ENCODE results near the gene TLE4.
A peak's percentile ranks its signal among the peaks of the same experiment; 100 is the strongest.
"Not testable (repeated sequence)": the region's sequence is repeated elsewhere in the genome, so short reads cannot be mapped to it uniquely, and the experiment has no call there.

TLE4 gene

GRCh38 chr9:79637177-79637925 is 65.6 kb downstream of the TLE4 start:
- H2BK5ac ChIP-seq (ENCODE audit: low read depth, low read length, poor library complexity, severe bottlenecking) = no peak overlapping the region

DNA sequence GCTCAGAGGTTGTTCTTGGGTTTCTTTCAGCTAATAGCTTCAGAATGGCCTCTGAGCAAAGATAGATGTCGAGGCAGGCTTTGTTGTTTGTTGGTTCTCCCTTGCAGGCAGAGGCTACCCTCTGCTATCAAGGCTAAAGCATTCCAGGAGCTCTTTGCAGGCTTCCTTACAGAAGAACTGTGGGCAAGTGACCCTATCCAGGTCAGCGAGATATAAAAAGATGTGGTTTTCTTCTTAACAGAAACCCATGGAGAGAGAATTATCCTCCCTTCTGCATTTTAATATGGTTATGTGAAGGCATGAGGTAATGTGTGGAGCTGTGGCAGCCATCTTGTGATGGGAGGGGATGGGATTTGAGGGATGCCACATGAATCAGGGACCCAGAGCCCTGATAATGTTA is 67.0 kb downstream of the TLE4 start:
- H2BK5ac ChIP-seq (ENCODE audit: low read depth, low read length, poor library complexity, severe bottlenecking) = no peak overlapping the region
- H3K23ac ChIP-seq (ENCODE audit: low read length in 2 of 2) = no peak overlapping the region
- peaks cover 21% of the 10 kb centered on the region for H3K79me1 ChIP-seq (replicated peaks; ENCODE audit: low read length, poor library complexity, severe bottlenecking)
- no peak overlapping the region for H2BK15ac ChIP-seq (ENCODE audit: low read depth, poor library complexity, severe bottlenecking)
- no peak overlapping the region for H3K9ac ChIP-seq (ENCODE audit: low read length)
- no peak overlapping the region for H4K8ac ChIP-seq (ENCODE audit: low read length)
- H2AK5ac ChIP-seq (ENCODE audit: low read length, severe bottlenecking) = no peak overlapping the region
- H3K27me3 ChIP-seq (ENCODE audit: control insufficient read depth in 1 of 2, insufficient read depth in 1 of 2, low read length in 2 of 2) = no peaks in the 10 kb centered on the region
- H3K4ac ChIP-seq (ENCODE audit: low read depth in 1 of 2, low read length in 2 of 2) = peak overlapping the region in 1 of 2 experiments; percentile 11
- no peak overlapping the region for H2AFZ ChIP-seq (ENCODE audit: low read depth, low read length)
- H3K18ac ChIP-seq (ENCODE audit: low read depth in 1 of 2, low read length in 2 of 2) = no peak overlapping the region
- H4K91ac ChIP-seq (ENCODE audit: low read length) = no peak overlapping the region
- H3K4me1 ChIP-seq (ENCODE audit: control insufficient read depth, insufficient read depth, low read depth, low read length) = no peaks in the 10 kb centered on the region
- H3K4me2 ChIP-seq (ENCODE audit: low read length, poor library complexity, severe bottlenecking) = no peak overlapping the region
- DNase-seq = no peak
- no peak overlapping the region for H2BK120ac ChIP-seq (ENCODE audit: low read depth, low read length)
- H3K14ac ChIP-seq (ENCODE audit: low read length in 2 of 2) = no peak overlapping the region
- no peaks in the 10 kb centered on the region for H3K36me3 ChIP-seq (ENCODE audit: control insufficient read depth in 1 of 2, insufficient read depth in 2 of 2, low read depth in 1 of 2, low read length in 2 of 2)
- H3K27ac ChIP-seq (ENCODE audit: low read length, poor library complexity, severe bottlenecking) = no peak overlapping the region
- H2BK12ac ChIP-seq (ENCODE audit: low read length in 2 of 2) = no peak overlapping the region
- no peaks in the 10 kb centered on the region for H3K9me3 ChIP-seq (ENCODE audit: control insufficient read depth, low read length)
- no peak overlapping the region for H3K4me3 ChIP-seq (ENCODE audit: insufficient read depth in 1 of 2, low read depth in 1 of 2, low read length in 2 of 2)
- WGBS = 98% methylated on average over 2 of the region's 2 CpGs

More at GRCh38 chr9:79637177-79637925, 65.6 kb downstream of the TLE4 start:
- Histone ChIP-seq H4K91ac (ENCODE audit: low read length) (no peak overlapping the region), H3K36me3 (ENCODE audit: control insufficient read depth in 1 of 2, insufficient read depth in 2 of 2, low read depth in 1 of 2, low read length in 2 of 2) (no peaks in the 10 kb centered on the region), H2AFZ (ENCODE audit: low read depth, low read length) (no peak overlapping the region), H3K27ac (ENCODE audit: low read length, poor library complexity, severe bottlenecking) (no peak overlapping the region), H3K27me3 (ENCODE audit: control insufficient read depth in 1 of 2, insufficient read depth in 1 of 2, low read length in 2 of 2) (no peaks in the 10 kb centered on the region), H3K9me3 (ENCODE audit: control insufficient read depth, low read length) (no peaks in the 10 kb centered on the region), H3K18ac (ENCODE audit: low read depth in 1 of 2, low read length in 2 of 2) (no peak overlapping the region), H3K14ac (ENCODE audit: low read length in 2 of 2) (no peak overlapping the region), H3K4ac (ENCODE audit: low read depth in 1 of 2, low read length in 2 of 2) (no peak overlapping the region), H3K4me1 (ENCODE audit: control insufficient read depth, insufficient read depth, low read depth, low read length) (no peaks in the 10 kb centered on the region), H2BK12ac (ENCODE audit: low read length in 2 of 2) (no peak overlapping the region), H2BK15ac (ENCODE audit: low read depth, poor library complexity, severe bottlenecking) (no peak overlapping the region), H3K9ac (ENCODE audit: low read length) (no peak overlapping the region), H3K4me3 (ENCODE audit: insufficient read depth in 1 of 2, low read depth in 1 of 2, low read length in 2 of 2) (no peak overlapping the region), H2BK120ac (ENCODE audit: low read depth, low read length) (no peak overlapping the region), H4K8ac (ENCODE audit: low read length) (no peak overlapping the region), H3K4me2 (ENCODE audit: low read length, poor library complexity, severe bottlenecking) (no peak overlapping the region), H2AK5ac (ENCODE audit: low read length, severe bottlenecking) (no peak overlapping the region), H3K79me1 (replicated peaks; ENCODE audit: low read length, poor library complexity, severe bottlenecking) (peaks cover 22% of the 10 kb centered on the region), H3K23ac (ENCODE audit: low read length in 2 of 2) (no peak overlapping the region)
- DNase-seq = peak; percentile 27
- WGBS = 11% methylated on average over 1 of the region's 2 CpGs

DNA sequence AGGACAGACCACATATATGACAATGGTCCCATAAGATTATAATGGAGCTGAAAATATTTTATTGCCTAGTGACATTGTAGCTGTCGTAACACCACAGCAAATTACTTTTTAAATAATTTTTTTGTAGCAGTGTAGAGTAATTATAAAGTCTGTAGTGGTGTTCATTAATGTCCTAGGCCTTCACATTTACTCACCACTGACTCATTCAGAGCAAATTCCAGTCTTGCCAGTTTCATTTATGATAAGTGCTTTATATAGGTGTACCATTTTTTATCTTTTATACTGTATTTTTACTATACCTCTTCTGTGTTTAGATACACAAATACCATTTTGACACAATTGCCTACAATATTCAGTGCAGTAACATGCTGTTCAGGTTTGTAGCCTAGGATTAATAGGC is 67.6 kb downstream of the TLE4 start:
- Histone ChIP-seq H3K23ac (ENCODE audit: low read length in 2 of 2) (no peak overlapping the region), H2AK5ac (ENCODE audit: low read length, severe bottlenecking) (no peak overlapping the region), H4K91ac (ENCODE audit: low read length) (no peak overlapping the region), H3K9ac (ENCODE audit: low read length) (no peak overlapping the region), H3K4me2 (ENCODE audit: low read length, poor library complexity, severe bottlenecking) (no peak overlapping the region), H3K4ac (ENCODE audit: low read depth in 1 of 2, low read length in 2 of 2) (no peak overlapping the region), H3K18ac (ENCODE audit: low read depth in 1 of 2, low read length in 2 of 2) (no peak overlapping the region), H3K9me3 (ENCODE audit: control insufficient read depth, low read length) (no peaks in the 10 kb centered on the region), H3K79me1 (replicated peaks; ENCODE audit: low read length, poor library complexity, severe bottlenecking) (peaks cover 23% of the 10 kb centered on the region), H2AFZ (ENCODE audit: low read depth, low read length) (no peak overlapping the region), H2BK120ac (ENCODE audit: low read depth, low read length) (no peak overlapping the region), H3K27ac (ENCODE audit: low read length, poor library complexity, severe bottlenecking) (no peak overlapping the region), H2BK5ac (ENCODE audit: low read depth, low read length, poor library complexity, severe bottlenecking) (no peak overlapping the region), H3K4me1 (ENCODE audit: control insufficient read depth, insufficient read depth, low read depth, low read length) (no peaks in the 10 kb centered on the region), H2BK15ac (ENCODE audit: low read depth, poor library complexity, severe bottlenecking) (no peak overlapping the region), H3K4me3 (ENCODE audit: insufficient read depth in 1 of 2, low read depth in 1 of 2, low read length in 2 of 2) (no peak overlapping the region), H3K27me3 (ENCODE audit: control insufficient read depth in 1 of 2, insufficient read depth in 1 of 2, low read length in 2 of 2) (no peaks in the 10 kb centered on the region), H4K8ac (ENCODE audit: low read length) (no peak overlapping the region), H3K14ac (ENCODE audit: low read length in 2 of 2) (no peak overlapping the region), H2BK12ac (ENCODE audit: low read length in 2 of 2) (no peak overlapping the region), H3K36me3 (ENCODE audit: control insufficient read depth in 1 of 2, insufficient read depth in 2 of 2, low read depth in 1 of 2, low read length in 2 of 2) (peaks cover 0 to under 1% of the 10 kb centered on the region in 2 experiments)
- DNase-seq = no peak
- no CpG with 5 or more reads among the region's 1 CpG for WGBS

GRCh38 chr9:79640067-79640466 is 68.3 kb downstream of the TLE4 start:
- not testable (repeated sequence) for H3K27ac ChIP-seq (ENCODE audit: low read length, poor library complexity, severe bottlenecking); H3K18ac ChIP-seq (ENCODE audit: low read depth in 1 of 2, low read length in 2 of 2); H2BK12ac ChIP-seq (ENCODE audit: low read length in 2 of 2); H3K4me1 ChIP-seq (ENCODE audit: control insufficient read depth, insufficient read depth, low read depth, low read length); H2BK120ac ChIP-seq (ENCODE audit: low read depth, low read length); H4K8ac ChIP-seq (ENCODE audit: low read length); H4K91ac ChIP-seq (ENCODE audit: low read length); DNase-seq; H3K4me3 ChIP-seq (ENCODE audit: insufficient read depth in 1 of 2, low read depth in 1 of 2, low read length in 2 of 2); H3K9ac ChIP-seq (ENCODE audit: low read length); H3K27me3 ChIP-seq (ENCODE audit: control insufficient read depth in 1 of 2, insufficient read depth in 1 of 2, low read length in 2 of 2); H3K9me3 ChIP-seq (ENCODE audit: control insufficient read depth, low read length); H3K14ac ChIP-seq (ENCODE audit: low read length in 2 of 2); H2AK5ac ChIP-seq (ENCODE audit: low read length, severe bottlenecking); H2BK5ac ChIP-seq (ENCODE audit: low read depth, low read length, poor library complexity, severe bottlenecking); H2BK15ac ChIP-seq (ENCODE audit: low read depth, poor library complexity, severe bottlenecking); H3K23ac ChIP-seq (ENCODE audit: low read length in 2 of 2); H2AFZ ChIP-seq (ENCODE audit: low read depth, low read length); H3K4ac ChIP-seq (ENCODE audit: low read depth in 1 of 2, low read length in 2 of 2); H3K36me3 ChIP-seq (ENCODE audit: control insufficient read depth in 1 of 2, insufficient read depth in 2 of 2, low read depth in 1 of 2, low read length in 2 of 2); H3K4me2 ChIP-seq (ENCODE audit: low read length, poor library complexity, severe bottlenecking)
- peaks cover 26% of the 10 kb centered on the region for H3K79me1 ChIP-seq (replicated peaks; ENCODE audit: low read length, poor library complexity, severe bottlenecking)
- 100% methylated on average over 2 of the region's 3 CpGs for WGBS
